ENCODE results near the gene AGTPBP1.

The AGTPBP1 gene

DNA sequence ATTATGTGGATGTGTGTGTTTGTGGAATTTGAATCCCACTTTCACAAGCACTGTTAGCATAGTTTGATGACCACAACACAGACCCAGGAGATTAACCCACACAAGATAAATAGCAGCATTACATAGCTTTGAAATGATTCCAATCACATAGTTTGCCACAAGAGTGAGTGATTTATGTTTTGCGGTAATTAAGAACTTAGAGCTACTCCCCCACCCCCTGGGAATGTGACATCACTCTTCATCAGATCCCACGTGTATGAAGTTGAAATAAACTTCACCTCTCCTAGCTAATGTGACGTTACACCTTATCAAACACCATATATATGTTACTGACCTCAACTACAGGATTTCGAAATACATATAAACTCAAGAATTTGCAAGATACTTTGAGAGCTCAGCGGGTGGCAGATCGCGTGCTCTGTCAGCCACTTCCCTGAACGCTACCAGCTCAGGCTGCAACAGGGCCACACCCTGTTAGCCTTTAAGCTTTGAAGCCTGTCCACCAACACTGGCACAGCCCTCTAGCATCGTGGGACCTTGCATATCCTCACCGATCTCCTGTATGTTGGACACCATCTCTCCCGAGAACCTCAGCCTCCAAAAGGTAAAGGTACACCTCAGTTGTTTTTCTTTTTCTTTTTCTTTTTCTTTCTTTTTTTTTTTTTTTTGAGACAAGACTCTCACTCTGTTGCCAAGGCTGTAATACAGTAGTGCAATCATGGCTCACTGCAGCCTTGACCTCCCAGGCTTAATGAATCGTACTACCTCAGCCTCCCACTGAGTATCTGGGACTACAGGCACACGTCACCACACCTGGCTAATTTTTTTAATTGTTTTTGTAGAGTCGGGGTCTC lies 1.7 kb upstream of the AGTPBP1 start:
- no peak overlapping the region for H3K27ac ChIP-seq
- no peak for TF ChIP-seq ZFX (IDR thresholded peaks at IDR 0.05)
- TF ChIP-seq, protein P1, sequence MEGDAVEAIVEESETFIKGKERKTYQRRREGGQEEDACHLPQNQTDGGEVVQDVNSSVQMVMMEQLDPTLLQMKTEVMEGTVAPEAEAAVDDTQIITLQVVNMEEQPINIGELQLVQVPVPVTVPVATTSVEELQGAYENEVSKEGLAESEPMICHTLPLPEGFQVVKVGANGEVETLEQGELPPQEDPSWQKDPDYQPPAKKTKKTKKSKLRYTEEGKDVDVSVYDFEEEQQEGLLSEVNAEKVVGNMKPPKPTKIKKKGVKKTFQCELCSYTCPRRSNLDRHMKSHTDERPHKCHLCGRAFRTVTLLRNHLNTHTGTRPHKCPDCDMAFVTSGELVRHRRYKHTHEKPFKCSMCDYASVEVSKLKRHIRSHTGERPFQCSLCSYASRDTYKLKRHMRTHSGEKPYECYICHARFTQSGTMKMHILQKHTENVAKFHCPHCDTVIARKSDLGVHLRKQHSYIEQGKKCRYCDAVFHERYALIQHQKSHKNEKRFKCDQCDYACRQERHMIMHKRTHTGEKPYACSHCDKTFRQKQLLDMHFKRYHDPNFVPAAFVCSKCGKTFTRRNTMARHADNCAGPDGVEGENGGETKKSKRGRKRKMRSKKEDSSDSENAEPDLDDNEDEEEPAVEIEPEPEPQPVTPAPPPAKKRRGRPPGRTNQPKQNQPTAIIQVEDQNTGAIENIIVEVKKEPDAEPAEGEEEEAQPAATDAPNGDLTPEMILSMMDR (conservative IDR thresholded peaks at IDR 0.05): no peak

DNA sequence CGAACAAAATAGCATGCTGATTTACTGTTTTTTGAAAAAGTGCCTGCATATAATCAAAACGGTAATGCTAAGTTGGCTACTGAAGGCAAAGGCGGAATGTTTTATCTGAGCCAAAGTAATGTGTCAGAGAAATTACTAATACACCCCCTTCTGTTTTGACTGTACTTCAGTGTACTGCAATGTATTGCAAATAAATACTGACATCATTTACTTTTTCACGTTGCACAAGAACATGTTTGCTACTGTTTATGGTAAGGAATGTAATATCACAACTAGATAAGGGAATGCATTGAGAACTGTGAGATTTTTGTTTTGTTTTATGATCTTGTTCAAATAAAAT lies 813 bp upstream of the AGTPBP1 start:
- TF ChIP-seq, protein P1 (conservative IDR thresholded peaks at IDR 0.05): no peak; the same call in none of the 2 replicates
- no peak for TF ChIP-seq ZFX (IDR thresholded peaks at IDR 0.05)
- peak overlapping the region; percentile 70 for H3K27ac ChIP-seq

DNA sequence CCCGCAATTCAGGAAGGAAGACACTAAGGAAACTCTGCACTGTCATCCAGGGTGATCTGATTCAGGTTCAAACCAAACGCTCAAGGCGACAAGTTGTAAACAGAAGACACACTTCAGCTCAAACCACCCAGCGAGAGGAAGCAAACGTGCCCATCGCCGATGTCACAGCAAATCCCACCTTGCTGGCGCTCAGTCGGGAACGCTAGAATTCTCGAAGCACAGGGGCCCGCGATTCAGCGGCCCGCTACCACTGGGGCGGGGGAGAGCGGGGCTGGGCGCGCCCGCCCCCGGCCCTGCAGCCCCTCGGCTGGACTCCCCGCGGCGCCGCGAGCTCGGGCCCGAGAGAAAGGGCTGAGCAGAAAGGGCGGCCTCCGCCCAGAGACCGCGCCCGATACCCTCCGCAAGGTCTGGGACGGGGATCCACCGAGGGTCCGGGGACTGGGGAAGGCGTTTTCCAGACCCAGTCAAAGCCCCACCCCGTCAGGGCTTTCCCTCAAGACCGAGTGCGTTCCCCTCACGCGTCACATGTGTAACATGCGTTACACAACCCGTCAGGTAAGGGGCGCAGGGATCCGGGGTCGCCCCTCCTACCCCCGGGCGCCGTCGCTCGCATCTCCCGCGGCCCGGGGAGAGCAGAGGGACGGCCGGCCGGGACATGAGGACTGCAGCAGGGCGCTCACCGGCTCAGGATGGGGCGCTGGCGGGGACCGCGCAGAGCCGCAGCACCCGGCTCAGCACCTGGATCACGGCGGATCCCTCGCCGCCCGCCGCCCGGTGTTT lies 469 bp downstream of the AGTPBP1 start:
- TF ChIP-seq, protein P1 (conservative IDR thresholded peaks at IDR 0.05): no peak
- peak; percentile 41; the same call in 1 of the 2 replicates for TF ChIP-seq ZFX (IDR thresholded peaks at IDR 0.05)
- H3K27ac ChIP-seq: peak overlapping the region; percentile 70

DNA sequence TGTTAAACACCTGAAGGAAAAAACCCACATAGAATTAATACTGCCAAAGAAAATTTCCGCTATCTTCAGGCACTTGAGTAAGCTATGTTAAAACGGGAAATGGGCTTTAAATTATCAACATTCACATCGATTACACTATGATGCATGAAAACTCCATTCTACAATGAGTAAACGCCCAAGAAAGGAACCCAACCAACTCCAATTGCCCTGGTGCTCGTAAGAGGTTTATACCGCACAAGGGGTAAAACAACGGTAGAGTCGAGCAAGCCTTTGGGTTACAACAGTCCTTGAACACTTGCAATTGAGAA lies 1.0 kb downstream of the AGTPBP1 start:
- peak overlapping the region; percentile 70 for H3K27ac ChIP-seq
- TF ChIP-seq ZFX (IDR thresholded peaks at IDR 0.05): no peak
- TF ChIP-seq, protein P1 (conservative IDR thresholded peaks at IDR 0.05): no peak

DNA sequence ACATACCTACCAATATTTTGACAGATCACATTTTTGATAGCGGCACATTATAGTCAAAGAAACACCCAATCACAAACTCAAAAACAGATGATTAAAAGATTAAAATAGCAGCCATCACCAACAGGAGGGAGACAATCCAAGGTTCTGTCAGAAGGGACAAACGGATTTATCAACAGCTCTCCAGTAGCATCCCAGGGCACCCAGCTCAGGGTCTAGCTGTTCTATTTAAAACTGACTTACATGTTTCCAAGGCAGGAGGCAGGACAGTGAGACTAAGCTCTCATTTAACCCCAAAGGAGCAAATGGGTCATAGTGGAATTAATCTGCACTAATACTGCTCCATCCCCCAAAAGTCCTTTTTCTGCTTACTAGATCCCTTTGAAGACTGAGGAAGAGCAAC lies 3.2 kb downstream of the AGTPBP1 start:
- TF ChIP-seq, protein P1 (conservative IDR thresholded peaks at IDR 0.05): no peak
- no peak for TF ChIP-seq ZFX (IDR thresholded peaks at IDR 0.05)

DNA sequence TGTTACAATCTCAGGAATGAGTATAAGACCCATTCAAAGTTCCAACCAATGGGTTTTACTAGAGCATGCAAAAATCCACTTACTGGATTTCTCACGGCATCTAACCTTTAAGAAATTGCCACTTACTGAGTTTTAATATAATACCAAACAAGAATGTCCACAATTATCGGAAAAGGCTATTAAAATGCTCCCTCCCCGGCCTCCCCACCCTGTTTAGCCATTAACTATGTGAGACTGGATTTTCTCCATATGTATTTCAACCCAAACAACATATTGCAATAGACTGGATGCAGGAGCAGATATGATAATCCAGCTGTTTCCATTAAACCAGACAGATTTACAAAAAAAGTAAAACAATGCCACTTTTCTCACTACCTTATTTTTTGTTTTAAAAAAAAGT lies 4.1 kb downstream of the AGTPBP1 start:
- no peak overlapping the region for H3K27ac ChIP-seq
- TF ChIP-seq, protein P1 (conservative IDR thresholded peaks at IDR 0.05): no peak

More for the DNA sequence above, 3.2 kb downstream of the AGTPBP1 start:
- H3K27ac ChIP-seq: no peak overlapping the region

Measured in C4-2B (cell line).